NCI-H69 (cell line): ENCODE results near the gene ELP6.

Experiments used
- DNase-seq: peaks from one replicate; lab custom pipeline; 2025; lab: John Stamatoyannopoulos, UW

Gene ELP6

GRCh38 chr3:47513125-47513929, at the start of gene ELP6:
Gene ELP6 (minus strand): TSS chr3:47513712. CDS start chr3:47513590, 122 bp downstream.
- peak; percentile 95 for DNase-seq

GRCh38 chr3:47556351-47556750, 42.8 kb upstream of the ELP6 start:
- no peak for DNase-seq

GRCh38 chr3:47554335-47554734, 40.8 kb upstream of the ELP6 start:
- DNase-seq: no peak

- no peak for DNase-seq
Observed at GRCh38 chr3:47553407-47553806, 39.9 kb upstream of the ELP6 start.

- no peak for DNase-seq
Observed at GRCh38 chr3:47542471-47543173, 29.1 kb upstream of the ELP6 start.

GRCh38 chr3:47541583-47542108, 28.1 kb upstream of the ELP6 start:
- no peak for DNase-seq

GRCh38 chr3:47540281-47540680, 26.8 kb upstream of the ELP6 start:
- no peak for DNase-seq

- no peak for DNase-seq
Observed at GRCh38 chr3:47536967-47537366, 23.5 kb upstream of the ELP6 start.

GRCh38 chr3:47536221-47536891, 22.8 kb upstream of the ELP6 start:
- DNase-seq: no peak

- DNase-seq: no peak
Observed at GRCh38 chr3:47533996-47534454, 20.5 kb upstream of the ELP6 start.

- no peak for DNase-seq
Observed at GRCh38 chr3:47533481-47533880, 20.0 kb upstream of the ELP6 start.

- no peak for DNase-seq
Observed at GRCh38 chr3:47527952-47528725, 14.6 kb upstream of the ELP6 start.

- no peak for DNase-seq
Observed at GRCh38 chr3:47525617-47526016, 12.1 kb upstream of the ELP6 start.

GRCh38 chr3:47523310-47524073, 10.0 kb upstream of the ELP6 start:
- DNase-seq: no peak

GRCh38 chr3:47522082-47522987, 8.8 kb upstream of the ELP6 start:
- peak; percentile 88 for DNase-seq

GRCh38 chr3:47520756-47521155, 7.2 kb upstream of the ELP6 start:
- DNase-seq: no peak

GRCh38 chr3:47517937-47518336, 4.4 kb upstream of the ELP6 start:
- no peak for DNase-seq

- peak; percentile 72 for DNase-seq
Observed at GRCh38 chr3:47515864-47516319, 2.4 kb upstream of the ELP6 start.

- DNase-seq: no peak
Observed at GRCh38 chr3:47515100-47515499, 1.6 kb upstream of the ELP6 start.
